Measurements from ENCODE around the gene TCF25. TPM values are rescaled to one million over a fixed set of nuclear protein-coding genes. Genes with fewer than 3 reads are reported as not detected.

TCF25 gene
- total RNA-seq, 2 donors from 2014 or later, result 181 to 195 TPM

- peak; percentile 94 for ATAC-seq (replicated peaks)
- Mint-ChIP-seq H3K27me3 (no peaks in the 10 kb centered on the region), H3K27ac (peak overlapping the region; percentile 32), H3K36me3 (ENCODE audit: low read depth) (no peaks in the 10 kb centered on the region), H3K4me1 (no peaks in the 10 kb centered on the region), H3K4me3 (no peak overlapping the region), H3K9me3 (no peaks in the 10 kb centered on the region)
Observed at GRCh38 chr16:89841275-89841674, 32.1 kb upstream of the TCF25 start.

- Mint-ChIP-seq H3K27me3 (no peaks in the 10 kb centered on the region), H3K4me3 (no peak overlapping the region), H3K27ac (no peak overlapping the region), H3K36me3 (ENCODE audit: low read depth) (no peaks in the 10 kb centered on the region), H3K4me1 (no peaks in the 10 kb centered on the region), H3K9me3 (no peaks in the 10 kb centered on the region)
- ATAC-seq (replicated peaks), result no peak
Observed at GRCh38 chr16:89842471-89843408, 30.7 kb upstream of the TCF25 start.

GRCh38 chr16:89843409-89844350 lies 29.7 kb upstream of the TCF25 start:
- H3K4me3 Mint-ChIP-seq, result no peak overlapping the region
- no peak overlapping the region for H3K27ac Mint-ChIP-seq

GRCh38 chr16:89844739-89845339 lies 28.6 kb upstream of the TCF25 start:
- ATAC-seq (replicated peaks), result no peak
- no peaks in the 10 kb centered on the region for H3K4me1 Mint-ChIP-seq
- no peak overlapping the region for H3K4me3 Mint-ChIP-seq
- no peaks in the 10 kb centered on the region for H3K27me3 Mint-ChIP-seq
- H3K36me3 Mint-ChIP-seq (ENCODE audit: low read depth), result no peaks in the 10 kb centered on the region
- no peak overlapping the region for H3K27ac Mint-ChIP-seq
- H3K9me3 Mint-ChIP-seq, result no peaks in the 10 kb centered on the region

More at GRCh38 chr16:89843409-89844350, 29.7 kb upstream of the TCF25 start:
- Mint-ChIP-seq H3K27me3 (no peaks in the 10 kb centered on the region), H3K4me1 (no peaks in the 10 kb centered on the region), H3K9me3 (no peaks in the 10 kb centered on the region), H3K36me3 (ENCODE audit: low read depth) (no peaks in the 10 kb centered on the region)
- no peak for ATAC-seq (replicated peaks)

- no peak for ATAC-seq (replicated peaks)
- H3K36me3 Mint-ChIP-seq (ENCODE audit: low read depth), result no peaks in the 10 kb centered on the region
- no peaks in the 10 kb centered on the region for H3K27me3 Mint-ChIP-seq
- no peak overlapping the region for H3K27ac Mint-ChIP-seq
- no peak overlapping the region for H3K4me3 Mint-ChIP-seq
- no peaks in the 10 kb centered on the region for H3K4me1 Mint-ChIP-seq
- H3K9me3 Mint-ChIP-seq, result no peaks in the 10 kb centered on the region
Observed at GRCh38 chr16:89845417-89845816, 28.0 kb upstream of the TCF25 start.

- Mint-ChIP-seq H3K4me1 (no peaks in the 10 kb centered on the region), H3K27me3 (no peaks in the 10 kb centered on the region), H3K9me3 (no peaks in the 10 kb centered on the region), H3K4me3 (no peak overlapping the region), H3K27ac (no peak overlapping the region), H3K36me3 (ENCODE audit: low read depth) (no peaks in the 10 kb centered on the region)
- ATAC-seq (replicated peaks), result no peak
Observed at GRCh38 chr16:89847051-89847939, 26.1 kb upstream of the TCF25 start.

- Mint-ChIP-seq H3K27me3 (no peaks in the 10 kb centered on the region), H3K9me3 (no peaks in the 10 kb centered on the region), H3K27ac (no peak overlapping the region), H3K36me3 (ENCODE audit: low read depth) (no peaks in the 10 kb centered on the region), H3K4me1 (no peaks in the 10 kb centered on the region), H3K4me3 (no peak overlapping the region)
- no peak for ATAC-seq (replicated peaks)
Observed at GRCh38 chr16:89847940-89848297, 25.5 kb upstream of the TCF25 start.

- H3K27me3 Mint-ChIP-seq, result no peaks in the 10 kb centered on the region
- no peak for ATAC-seq (replicated peaks)
- no peak overlapping the region for H3K4me3 Mint-ChIP-seq
- H3K4me1 Mint-ChIP-seq, result no peaks in the 10 kb centered on the region
- no peak overlapping the region for H3K27ac Mint-ChIP-seq
- no peaks in the 10 kb centered on the region for H3K9me3 Mint-ChIP-seq
- H3K36me3 Mint-ChIP-seq (ENCODE audit: low read depth), result no peaks in the 10 kb centered on the region
Observed at GRCh38 chr16:89848974-89849373, 24.4 kb upstream of the TCF25 start.

- ATAC-seq (replicated peaks), result no peak
- no peak overlapping the region for H3K4me3 Mint-ChIP-seq
- H3K36me3 Mint-ChIP-seq (ENCODE audit: low read depth), result no peaks in the 10 kb centered on the region
- no peaks in the 10 kb centered on the region for H3K4me1 Mint-ChIP-seq
- H3K27me3 Mint-ChIP-seq, result no peaks in the 10 kb centered on the region
- peak overlapping the region; percentile 54 for H3K27ac Mint-ChIP-seq
- H3K9me3 Mint-ChIP-seq, result no peaks in the 10 kb centered on the region
Observed at GRCh38 chr16:89853306-89853993, 19.9 kb upstream of the TCF25 start.

- no peaks in the 10 kb centered on the region for H3K27me3 Mint-ChIP-seq
- H3K36me3 Mint-ChIP-seq (ENCODE audit: low read depth), result no peaks in the 10 kb centered on the region
- no peak for ATAC-seq (replicated peaks)
- no peak overlapping the region for H3K27ac Mint-ChIP-seq
- H3K9me3 Mint-ChIP-seq, result no peaks in the 10 kb centered on the region
- no peak overlapping the region for H3K4me3 Mint-ChIP-seq
- no peaks in the 10 kb centered on the region for H3K4me1 Mint-ChIP-seq
Observed at GRCh38 chr16:89855301-89855945, 18.0 kb upstream of the TCF25 start.

- Mint-ChIP-seq H3K36me3 (ENCODE audit: low read depth) (no peaks in the 10 kb centered on the region), H3K4me3 (no peak overlapping the region), H3K27me3 (no peaks in the 10 kb centered on the region), H3K27ac (no peak overlapping the region), H3K4me1 (peaks cover 2% of the 10 kb centered on the region), H3K9me3 (no peaks in the 10 kb centered on the region)
- no peak for ATAC-seq (replicated peaks)
Observed at GRCh38 chr16:89855986-89856385, 17.4 kb upstream of the TCF25 start.

GRCh38 chr16:89858973-89859614 lies 14.3 kb upstream of the TCF25 start:
- Mint-ChIP-seq H3K9me3 (no peaks in the 10 kb centered on the region), H3K36me3 (ENCODE audit: low read depth) (no peaks in the 10 kb centered on the region), H3K27ac (no peak overlapping the region), H3K4me3 (no peak overlapping the region), H3K27me3 (no peaks in the 10 kb centered on the region), H3K4me1 (peaks cover 19% of the 10 kb centered on the region)
- ATAC-seq (replicated peaks), result no peak
